GM19043 (cell line): ENCODE data around the gene SLC7A7.
"Not testable (repeated sequence)": the region's sequence is repeated elsewhere in the genome, so short reads cannot be mapped to it uniquely, and the experiment has no call there.

Experiments
- ATAC-seq: cut with Tn5 transposase; IDR thresholded peaks from one replicate; pipeline ENCODE4 v1.9.1; 2021; ENCODE audit warnings: low read depth; ENCODE audit not compliant: unreplicated experiment

Gene SLC7A7

DNA sequence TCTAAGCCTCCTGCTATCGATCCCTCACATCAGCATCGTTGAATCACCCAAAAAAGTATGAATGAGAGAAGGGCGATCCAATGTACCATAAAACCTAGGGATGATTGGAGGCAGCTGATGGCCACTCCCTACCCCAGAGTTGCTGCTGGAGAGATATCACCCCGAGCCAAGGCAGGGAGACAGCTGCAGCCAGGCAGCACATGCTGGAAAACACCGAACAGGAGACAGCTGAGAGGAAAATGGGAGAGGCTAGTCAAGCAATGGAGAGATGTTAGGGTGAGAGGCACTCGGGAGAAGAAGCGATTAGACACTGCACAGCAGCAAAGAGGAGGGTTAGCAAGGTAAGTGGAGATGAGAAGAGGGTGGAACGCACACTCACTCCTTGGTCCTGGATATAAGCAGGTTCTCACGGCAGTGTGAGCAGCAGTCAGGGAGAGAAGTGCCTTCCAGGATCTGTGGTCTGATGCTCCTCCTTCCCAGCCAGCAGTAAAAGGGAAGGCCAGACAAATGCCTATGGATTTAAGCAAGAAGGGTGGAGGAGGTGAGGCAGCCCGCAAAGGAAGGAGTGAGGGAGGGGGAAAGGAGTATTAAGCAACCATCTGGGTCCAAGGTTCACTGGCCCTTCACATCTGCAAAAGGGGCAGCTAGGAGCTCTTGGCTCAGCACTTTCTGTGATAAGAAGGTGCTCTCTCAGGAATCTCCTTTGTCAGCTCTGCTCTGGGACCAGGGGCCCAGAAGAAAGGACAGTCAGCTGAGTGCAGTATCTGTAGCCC lies at the start of gene SLC7A7:
Gene SLC7A7 (minus strand): TSS at position 495 of the 773 bp plus-strand sequence. CDS start 2,037 bp downstream, outside the sequence.
- no peak for ATAC-seq

DNA sequence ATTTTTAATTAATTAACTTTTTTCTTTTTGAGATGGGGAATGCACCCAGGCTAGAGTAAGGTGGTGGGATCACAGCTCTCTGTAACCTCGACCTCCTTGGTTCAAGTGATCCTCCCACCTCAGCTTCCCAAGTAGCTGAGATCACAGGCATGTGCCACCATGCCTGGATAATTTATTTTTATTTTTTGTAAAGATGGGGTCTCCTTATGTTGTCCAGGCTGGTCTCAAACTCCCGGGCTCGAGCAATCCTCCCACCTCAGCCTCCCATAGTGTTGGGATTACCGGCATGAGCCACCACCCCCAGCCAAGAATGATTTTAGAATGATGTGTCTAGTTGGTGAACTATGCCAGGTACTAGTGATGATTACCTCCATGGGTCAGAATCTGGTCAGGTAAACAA lies 49.7 kb upstream of the SLC7A7 start:
- no peak for ATAC-seq

DNA sequence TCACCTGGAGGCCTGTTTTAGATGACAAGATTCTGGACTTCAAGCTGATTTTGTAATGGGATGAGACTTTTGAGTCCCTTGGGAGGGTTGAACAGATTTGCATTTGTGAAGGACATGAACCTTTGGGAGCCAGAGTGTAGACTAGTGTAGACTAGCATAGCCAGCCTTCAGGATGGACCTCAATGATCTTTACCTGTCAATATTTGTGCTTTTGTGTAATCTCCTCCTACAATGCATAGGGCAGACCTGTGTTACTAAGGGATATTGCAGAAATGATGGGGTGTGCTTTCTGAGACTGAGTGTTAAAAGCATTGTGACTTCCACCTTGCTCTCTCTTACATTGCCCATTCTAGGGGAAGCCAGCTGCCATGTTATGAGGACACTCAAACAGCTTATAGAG lies 46.4 kb upstream of the SLC7A7 start:
- ATAC-seq, result no peak

DNA sequence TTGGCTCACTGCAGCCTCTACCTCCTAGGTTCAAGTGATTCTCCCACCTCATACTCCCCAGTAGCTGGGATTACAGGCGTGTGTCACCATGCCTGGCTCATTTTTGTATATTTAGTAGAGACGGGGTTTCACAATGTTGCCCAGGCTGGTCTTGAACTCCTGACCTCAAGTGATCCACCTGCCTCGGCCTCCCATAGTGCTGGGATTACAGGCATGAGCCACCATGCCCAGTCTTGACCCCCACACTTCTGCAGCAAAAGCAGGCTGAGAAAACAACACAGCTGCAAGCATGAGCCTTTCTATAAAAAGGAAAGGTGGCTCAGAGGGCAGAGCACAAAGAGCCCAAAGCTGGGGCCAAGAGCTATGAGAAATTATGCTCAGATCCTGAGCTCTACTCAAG lies 45.1 kb upstream of the SLC7A7 start:
- not testable (repeated sequence) for ATAC-seq

DNA sequence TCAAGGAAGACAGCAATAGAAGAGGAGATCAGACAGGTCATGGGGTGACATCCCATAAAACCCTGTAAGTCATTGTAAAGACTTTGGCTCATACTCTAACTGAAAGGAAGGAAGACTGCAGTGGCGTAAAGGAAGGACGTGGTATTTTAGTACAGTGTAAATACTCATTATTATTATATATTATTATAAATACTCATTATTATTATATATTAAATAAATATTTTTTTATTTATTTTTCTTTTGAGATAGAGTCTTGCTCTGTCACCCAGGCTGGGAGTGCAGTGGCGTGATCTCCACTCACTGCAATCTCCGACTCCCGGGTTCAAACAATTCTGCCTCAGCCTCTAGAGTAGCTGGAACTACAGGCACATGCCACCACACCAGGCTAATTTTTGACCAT lies 41.2 kb upstream of the SLC7A7 start:
- no peak for ATAC-seq

DNA sequence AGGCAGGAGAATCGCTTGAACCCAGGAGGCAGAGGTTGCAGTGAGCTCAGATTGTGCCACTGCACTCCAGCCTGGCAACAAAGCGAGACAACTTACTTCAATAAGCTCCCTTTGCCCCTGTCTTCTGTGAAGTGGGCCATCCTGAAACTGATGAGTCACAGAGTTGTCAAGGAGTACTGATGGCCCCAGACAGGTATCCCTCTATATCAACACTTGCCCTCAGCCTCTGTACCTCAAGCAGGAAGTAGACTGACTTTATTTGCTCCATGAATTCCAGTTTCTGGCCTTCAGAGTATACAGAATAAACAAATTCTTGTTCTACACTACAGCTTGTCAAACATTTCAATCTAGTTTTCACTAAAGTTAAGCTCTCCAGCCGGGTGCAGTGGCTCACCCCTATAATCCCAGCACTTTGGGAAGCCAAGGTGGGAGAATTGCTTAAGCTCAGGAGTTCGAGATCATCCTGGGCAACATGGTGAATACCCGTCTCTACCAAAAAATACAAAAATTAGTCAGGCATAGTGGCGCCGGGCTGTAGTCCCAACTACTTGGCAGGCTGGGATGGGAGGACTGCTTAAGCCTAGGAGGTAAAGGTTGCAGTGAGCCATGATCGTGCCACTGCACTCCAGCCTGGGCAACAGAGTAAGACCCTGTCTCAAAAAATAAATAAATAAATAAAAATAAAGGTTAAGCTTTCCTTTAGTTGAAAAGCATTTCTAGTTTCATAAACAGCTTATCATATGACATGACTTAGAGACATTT lies 39.9 kb upstream of the SLC7A7 start:
- ATAC-seq, result no peak

DNA sequence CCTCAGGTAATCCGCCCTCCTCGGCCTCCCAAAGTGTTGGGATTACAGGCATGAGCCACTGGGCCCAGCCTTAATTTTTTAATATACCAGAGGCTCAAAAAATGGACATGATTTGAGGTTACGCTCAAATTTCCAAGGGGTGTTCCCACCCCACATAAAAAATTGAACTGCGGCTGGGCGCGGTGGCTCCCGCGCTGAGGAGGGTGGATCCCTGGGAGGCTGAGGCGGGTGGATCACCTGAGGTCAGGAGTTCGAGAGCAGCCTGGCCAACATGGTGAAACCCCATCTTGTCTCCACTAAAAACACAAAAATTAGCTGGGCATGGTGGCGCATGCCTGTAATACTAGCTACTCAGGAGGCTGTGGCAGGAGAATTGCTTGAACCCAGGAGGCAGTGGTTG lies 39.1 kb upstream of the SLC7A7 start:
- not testable (repeated sequence) for ATAC-seq

DNA sequence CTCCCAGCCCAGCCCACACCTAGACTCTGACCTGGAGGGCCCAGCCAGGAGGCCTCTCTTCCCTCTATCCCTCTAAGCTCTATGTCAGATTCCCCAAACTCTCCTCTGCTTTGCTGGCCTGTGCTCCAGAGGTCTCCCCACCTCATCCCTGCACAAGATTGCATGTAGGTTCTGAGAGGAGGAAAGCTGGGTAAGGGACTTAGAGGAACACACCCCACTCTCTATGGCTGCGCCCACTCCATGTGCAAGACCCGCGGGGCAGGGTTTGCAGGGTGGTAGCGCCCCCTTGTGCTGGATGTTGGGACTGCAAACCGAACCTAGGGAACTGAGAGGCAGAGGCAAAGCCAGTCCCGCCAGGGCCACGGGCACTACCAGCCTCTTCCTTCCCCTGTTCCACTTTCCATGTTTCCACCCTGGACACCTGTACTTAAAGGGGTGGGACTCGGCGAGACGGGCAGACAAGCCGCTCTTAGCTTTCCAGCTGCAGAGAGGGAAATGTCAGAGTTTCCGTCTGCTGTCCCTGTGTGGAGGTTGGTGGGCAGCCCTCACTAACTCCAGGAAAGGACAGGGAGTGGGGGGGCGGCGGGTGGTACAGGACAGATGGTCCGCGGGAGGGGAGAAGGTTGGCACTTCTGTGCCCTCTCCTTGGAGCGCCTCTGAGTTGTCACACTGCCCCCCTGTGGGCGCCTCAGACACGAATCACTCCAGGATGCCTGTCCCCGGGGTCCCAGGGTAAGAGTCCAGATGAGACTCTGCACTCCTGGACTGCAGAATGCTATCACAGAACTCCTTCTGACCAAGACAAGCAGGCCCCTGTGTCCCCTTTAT lies 37.9 kb upstream of the SLC7A7 start:
- no peak for ATAC-seq

DNA sequence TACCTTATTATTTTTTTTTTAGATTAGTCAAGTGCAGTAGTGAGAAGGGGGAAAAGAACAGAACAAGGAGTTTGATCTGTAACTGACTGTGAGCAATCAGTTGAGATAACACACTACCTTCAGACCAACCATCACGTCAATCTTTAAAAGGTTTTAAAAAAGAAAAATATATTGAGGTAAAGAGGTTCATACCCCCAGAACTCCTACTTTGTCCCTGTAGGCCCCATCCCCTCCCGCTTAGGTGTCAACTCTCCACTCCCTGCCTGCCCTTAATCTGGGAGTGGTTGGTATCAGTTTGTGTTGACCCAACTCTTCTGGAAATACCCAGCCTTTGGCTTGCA lies 37.3 kb upstream of the SLC7A7 start:
- no peak for ATAC-seq

DNA sequence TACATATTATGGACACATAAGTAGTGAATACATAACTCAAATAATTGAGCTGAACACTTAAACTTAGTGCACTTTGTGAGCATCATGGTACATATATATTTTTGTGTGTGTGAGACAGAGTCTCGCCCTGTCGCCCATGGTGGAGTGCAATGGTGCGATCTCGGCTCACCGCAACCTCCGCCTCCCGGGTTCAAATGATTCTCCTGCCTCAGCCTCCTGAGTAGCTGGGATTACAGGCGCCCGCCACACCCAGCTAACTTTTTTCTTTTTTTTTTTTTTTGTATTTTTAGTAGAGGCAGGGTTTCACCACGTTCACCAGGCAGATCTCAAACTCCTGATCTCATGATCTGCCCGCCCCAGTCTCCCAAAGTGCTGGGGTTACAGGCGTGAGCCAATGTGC lies 36.9 kb upstream of the SLC7A7 start:
- not testable (repeated sequence) for ATAC-seq

DNA sequence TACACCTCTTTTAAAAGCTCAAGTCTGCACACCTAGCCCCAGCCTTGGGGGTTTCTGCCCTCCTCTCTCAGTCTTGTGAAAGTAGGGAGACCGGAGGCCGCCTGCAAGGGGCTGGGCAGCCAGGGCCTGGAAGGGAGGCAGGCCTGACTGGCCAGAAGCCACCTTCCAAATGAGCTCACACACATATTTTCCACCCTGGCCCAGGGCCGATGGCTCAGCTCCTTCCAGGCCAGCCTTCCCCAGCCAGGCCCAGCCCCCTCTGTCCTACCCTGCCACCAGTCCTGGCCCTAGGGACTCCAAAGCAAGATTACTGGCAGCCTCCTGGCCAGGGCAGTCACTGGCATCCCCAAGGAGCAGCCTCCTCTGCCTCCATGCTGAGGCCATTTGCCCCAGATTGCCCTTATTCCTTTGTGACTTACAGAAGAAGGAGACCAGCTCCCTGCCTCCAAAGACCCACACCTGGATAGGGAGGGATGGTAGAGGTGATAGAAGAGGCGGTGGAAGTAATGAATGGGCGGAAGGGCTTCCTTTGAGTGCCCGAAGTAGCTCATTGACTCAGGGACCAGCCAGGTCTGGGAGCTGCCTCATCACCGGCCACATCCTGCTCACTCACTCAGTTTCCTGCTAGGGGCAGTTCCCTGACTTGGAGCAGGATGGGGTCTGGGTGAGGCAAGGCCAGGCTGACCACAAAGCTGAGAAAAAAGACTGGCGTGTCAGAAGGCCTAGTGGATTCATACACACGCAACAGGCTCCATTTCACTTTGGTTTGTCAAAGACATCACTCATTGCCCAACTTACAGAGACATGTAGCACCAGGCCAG lies 35.9 kb upstream of the SLC7A7 start:
- ATAC-seq, result no peak

DNA sequence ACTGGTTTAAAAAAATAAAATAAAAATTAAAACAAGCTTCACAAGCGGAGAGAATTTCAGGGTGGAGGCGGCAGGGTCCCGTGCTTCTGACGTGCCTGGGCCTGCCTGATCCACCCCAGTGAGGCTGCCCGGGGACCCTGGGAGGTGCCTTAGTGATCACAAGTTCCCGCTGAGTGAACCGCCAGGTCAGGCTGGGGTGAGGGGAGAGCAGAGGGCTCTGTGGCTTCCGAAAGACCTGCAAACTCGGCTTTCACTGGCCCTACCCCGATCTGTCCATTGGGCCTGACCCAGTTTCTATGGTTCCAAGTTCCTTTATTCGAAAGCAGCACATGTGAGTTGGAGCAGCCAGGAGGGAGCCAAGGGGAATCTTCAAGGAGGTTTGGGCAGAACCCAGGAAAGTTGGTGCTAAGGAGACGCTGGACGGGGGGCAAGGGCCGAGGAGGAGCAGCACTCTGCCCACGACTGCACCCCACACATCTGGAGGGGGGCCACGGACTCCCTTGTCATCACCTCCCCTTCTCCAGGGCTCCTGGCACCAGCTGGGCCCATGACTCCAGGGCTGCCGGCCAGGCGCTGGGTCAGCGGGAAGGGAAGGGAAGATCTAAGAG lies 34.1 kb upstream of the SLC7A7 start:
- no peak for ATAC-seq

DNA sequence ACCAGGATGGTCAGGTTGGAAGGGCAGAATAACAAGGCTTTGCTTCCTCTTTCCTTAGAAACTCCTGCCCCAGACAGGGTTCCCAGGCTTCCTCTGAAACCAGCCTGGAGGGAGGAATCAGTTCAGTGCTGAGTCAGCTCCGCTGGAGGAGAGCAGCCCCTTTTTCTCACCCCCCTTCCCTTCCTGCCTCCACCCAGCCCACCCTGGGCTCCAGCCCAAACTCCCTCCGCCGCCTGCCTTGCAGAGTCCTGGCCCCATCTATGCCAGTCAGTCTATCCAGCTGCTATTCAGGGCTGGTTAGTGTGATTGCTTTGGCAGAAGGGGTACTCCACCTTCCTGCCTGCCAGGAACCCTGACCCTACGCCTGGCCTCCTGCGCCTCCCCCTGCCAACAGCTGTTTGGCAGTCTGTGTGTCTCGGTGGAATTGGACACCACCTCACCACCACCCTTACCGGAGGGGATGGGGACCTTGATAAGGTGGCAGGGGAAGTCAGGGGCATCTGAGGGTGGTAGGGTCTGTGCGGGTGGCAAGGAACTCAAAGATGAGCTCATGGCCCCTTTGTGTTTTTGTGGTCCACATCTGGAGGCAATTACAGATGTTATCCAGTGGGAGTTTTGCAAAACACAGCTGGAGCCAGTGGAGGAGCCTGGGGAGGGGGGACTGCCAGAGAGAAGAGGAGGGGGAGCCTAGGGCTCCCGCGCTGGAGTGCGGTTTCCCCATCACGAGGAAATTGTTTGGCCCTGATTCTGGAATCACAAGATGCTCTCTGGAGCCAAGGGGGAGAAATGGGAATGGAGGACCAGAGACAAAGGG lies 33.3 kb upstream of the SLC7A7 start:
- ATAC-seq, result no peak

DNA sequence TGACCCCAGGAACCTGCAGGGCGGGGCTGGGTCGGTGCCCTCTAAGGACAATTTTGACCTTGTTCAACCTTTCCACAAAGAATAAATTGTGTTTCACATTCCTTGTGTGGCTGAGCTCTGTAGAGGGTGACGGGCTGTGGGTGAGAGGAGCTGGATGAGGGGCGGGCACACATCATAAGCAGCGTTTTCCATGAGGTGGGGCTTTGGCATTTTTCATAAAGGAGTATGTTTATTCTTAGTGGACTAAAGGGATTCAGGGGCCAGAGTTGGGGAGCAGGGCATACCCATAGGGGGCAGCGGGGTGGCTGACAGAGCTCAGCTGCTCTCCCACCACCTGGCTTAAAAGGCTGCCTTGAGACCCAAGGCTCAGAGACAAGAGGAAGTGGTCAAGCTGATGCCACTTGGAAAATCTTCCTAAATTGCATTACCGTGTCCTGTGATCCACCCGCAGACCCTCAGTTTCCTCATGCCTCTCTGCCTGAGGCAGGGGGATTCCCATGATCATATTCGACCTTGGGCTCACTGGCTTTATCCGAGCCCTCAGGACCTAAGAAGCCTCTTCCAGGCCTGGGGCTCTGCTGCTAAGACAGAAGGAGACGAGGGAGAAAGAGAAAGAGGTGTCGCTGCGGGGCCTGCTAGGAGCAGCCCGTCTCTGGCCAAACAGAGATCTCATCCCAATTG lies 32.6 kb upstream of the SLC7A7 start:
- ATAC-seq, result no peak

DNA sequence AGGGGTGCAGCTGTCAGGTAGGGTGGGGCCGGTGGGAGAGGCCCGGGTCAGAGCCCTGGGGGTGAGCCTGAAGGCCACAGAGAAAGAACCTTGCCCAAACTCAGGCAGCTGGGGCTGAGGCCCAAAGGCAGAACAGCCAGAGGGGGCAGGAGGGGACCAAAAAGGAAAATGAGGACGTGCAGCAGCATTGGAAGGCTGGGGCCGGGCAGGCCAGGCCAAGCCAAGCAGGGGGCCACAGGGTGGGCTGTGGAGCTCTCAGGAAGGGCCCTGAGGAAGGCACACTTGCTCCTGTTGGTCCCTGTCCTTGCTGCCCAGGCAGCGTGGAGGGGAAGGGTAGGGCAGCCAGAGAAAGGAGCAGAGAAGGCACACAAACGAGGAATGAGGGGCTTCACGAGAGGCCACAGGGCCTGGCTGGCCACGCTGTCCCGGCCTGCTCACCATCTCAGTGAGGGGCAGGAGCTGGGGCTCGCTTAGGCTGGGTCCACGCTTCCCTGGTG lies 31.6 kb upstream of the SLC7A7 start:
- no peak for ATAC-seq

DNA sequence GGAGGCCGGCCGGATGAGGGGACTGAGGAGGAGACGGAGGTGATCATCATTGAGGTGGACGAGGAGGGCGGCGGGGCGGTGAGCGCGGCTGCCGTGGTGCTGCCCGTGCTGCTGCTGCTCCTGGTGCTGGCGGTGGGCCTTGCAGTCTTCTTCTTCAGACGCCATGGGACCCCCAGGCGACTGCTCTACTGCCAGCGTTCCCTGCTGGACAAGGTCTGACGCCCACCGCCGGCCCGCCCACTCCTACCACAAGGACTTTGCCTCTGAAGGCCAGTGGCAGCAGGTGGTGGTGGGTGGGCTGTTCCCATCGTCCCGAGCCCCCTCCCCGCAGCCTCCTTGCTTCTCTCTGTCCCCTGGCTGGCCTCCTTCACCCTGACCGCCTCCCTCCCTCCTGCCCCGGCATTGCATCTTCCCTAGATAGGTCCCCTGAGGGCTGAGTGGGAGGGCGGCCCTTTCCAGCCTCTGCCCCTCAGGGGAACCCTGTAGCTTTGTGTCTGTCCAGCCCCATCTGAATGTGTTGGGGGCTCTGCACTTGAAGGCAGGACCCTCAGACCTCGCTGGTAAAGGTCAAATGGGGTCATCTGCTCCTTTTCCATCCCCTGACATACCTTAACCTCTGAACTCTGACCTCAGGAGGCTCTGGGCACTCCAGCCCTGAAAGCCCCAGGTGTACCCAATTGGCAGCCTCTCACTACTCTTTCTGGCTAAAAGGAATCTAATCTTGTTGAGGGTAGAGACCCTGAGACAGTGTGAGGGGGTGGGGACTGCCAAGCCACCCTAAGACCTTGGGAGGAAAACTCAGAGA lies 30.8 kb upstream of the SLC7A7 start:
- ATAC-seq, result no peak

DNA sequence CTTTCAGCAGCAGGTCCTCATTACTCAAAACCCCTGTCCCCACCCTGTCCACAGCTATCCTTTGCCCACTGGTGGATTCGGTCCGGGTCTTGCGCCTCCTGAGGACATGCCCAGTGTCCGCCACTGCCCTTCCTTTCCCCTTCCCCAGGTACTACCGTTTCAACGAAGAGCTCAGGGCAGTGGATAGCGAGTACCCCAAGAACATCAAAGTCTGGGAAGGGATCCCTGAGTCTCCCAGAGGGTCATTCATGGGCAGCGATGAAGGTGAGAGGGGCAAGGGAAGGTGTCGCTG lies 29.8 kb upstream of the SLC7A7 start:
- ATAC-seq, result no peak
